ENCODE results near the gene CLCA1.
"Not testable (repeated sequence)": the region's sequence is repeated elsewhere in the genome, so short reads cannot be mapped to it uniquely, and the experiment has no call there.

The CLCA1 gene

DNA sequence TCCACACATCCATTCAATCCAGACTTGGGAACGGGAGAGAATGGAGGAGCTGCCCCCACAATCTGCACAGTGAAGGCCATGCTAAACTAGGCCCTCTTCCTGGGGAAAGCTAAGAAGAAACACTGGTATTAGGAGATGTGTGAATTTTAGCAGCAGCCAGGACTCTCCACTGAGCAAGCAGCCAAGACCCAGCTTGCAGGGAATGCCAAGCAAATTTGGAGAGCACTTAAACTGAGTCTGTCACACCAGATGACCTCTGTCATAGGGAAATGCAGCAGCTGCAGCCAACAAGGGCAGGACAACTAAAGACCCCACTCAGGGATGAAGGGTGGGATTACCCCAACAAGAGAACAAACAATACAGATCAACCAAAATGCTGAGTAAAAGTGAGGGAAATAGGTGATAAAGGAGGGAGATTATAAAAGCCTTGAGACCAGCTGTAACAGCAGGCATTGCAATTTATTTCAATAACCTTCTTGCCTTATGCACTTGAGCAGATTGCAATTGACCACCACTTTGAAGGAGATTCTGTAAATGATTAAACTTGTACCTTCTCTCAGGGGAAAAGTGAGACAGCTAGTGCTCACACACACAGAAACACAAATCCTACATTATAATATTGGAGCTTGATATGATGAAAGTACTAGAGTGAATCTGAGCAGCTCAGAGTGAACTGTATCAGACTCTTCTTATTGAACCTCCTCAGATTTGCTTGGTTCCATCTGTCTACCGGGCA is 2.5 kb upstream of the CLCA1 start:
- no peak for DNase-seq

- DNase-seq: no peak
Observed at GRCh38 chr1:86466986-86467385, 1.7 kb upstream of the CLCA1 start.

GRCh38 chr1:86470859-86471258 is 2.1 kb downstream of the CLCA1 start:
- no peak for DNase-seq

GRCh38 chr1:86471291-86471690 is 2.6 kb downstream of the CLCA1 start:
- DNase-seq: no peak

DNA sequence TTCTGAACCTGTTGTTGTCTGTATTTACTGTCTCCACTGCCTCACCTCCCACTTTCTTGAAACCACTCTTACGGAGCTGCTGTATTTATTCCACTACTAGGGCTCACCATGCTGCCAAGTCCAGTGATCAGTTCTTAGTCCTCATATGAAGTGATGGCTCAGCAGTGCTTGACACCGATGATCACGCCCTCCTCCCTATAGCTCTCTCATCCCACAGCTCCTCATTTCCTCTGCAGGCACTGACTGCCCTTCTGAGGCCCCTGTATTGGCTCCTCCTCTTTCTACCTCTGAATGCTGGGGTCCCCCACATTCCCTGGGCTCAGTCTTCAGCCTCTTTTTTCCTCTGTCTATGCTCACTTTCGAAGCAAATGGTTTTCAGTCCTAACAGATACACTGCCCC is 3.4 kb downstream of the CLCA1 start:
- no peak for DNase-seq

DNA sequence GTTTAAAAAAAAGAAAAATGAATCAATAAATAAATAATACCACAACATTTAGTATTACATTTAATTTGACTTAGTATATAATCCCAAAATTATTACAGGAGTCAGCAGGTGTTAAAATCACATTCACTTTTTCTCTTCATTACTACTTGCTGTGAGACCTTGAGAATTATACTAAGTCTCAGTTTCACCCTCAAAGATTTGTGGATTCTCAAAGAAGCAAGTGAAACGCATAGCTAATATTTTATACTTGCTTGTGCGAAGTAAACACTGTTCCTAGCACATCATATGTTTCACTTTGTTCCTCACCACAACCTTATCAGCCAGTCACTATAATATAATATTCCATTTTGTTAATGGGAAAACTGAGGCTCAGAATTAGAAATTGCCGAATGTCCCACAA is 4.0 kb downstream of the CLCA1 start:
- DNase-seq: no peak

GRCh38 chr1:86477256-86477655 is 8.5 kb downstream of the CLCA1 start:
- no peak for DNase-seq

- no peak for DNase-seq
Observed at GRCh38 chr1:86477682-86478081, 9.0 kb downstream of the CLCA1 start.

GRCh38 chr1:86478416-86479156 is 9.9 kb downstream of the CLCA1 start:
- DNase-seq: no peak

GRCh38 chr1:86481966-86482365 is 13.2 kb downstream of the CLCA1 start:
- DNase-seq: no peak

DNA sequence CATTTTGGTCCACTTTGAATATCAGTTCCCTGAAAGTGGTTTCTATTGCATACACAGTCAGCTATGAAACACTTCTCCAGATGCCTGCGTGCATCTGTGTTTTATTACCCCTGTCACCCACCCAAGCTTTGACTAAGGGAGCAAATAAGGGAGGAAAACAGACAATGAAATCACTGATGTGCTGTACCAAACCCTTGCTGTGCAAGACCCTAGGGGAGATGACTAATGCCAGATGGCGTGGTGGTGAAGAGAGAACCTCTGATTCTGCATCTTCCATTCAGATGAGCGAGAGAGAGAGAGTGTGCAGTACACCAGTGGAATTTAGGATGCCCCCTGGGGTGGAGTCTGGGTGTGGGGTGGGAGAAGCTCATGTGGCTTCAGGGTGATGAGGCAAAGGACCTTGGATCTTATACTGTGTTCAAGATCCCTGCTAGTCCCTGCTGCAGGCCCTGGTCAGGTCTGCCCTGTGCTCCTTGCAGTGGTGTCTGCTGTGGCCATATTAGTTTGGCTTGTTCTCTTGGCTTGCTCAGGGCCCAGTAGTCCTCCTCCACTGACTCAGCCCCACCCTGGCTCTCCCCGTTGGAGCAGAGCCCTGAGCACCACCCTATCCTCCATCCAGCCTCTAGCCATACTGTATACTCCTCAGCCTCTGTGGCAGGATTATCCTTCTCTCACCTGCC is 18.5 kb downstream of the CLCA1 start:
- DNase-seq: peak; percentile 68

GRCh38 chr1:86487811-86488141 is 19.0 kb downstream of the CLCA1 start:
- DNase-seq: no peak

DNA sequence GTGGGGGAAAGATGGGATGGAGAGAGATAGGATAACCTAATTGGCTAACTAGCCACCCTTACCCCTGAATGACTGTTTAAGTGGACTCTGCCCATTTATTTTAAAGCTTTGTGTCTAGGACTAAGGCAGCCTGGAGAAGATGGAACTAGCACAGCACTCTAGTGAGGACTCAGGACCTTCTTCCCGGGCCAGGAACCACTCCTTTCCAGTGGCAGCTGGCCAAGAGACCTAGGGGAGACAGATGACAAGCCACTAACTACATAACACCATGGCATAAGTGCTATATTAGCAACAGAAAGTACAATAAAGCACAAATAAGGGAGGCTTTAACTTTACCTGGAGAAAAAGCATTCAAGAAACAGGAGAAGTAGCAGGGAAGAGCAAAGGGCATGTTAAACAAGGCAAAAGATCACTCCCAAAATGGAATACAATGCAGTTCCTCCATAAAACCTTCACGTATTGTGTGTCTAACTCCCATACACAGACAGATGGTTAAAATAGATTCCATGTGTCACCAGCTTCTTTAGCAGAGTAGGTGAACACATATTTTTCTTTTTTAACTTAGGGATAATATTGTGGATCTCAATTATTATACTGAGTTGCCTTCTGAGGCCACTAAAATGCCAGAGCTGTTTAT is 20.6 kb downstream of the CLCA1 start:
- no peak for DNase-seq

- DNase-seq: no peak
Observed at GRCh38 chr1:86491171-86491950, 22.6 kb downstream of the CLCA1 start.

DNA sequence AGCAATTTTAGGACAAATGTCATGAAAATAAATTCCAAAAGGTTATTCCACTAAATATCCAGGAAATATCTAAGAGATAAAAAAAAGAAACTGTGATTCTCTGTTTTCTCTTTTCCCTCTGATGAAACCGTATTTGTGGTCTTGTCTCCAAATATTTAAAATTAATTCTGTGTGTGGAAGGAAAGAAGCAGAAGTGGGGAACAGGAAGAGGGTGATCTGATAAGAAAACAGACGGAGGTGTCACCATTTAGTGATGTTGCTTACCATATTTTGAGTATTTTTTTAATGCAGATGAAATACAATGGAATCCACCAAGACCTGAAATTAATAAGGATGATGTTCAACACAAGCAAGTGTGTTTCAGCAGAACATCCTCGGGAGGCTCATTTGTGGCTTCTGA is 29.6 kb downstream of the CLCA1 start:
- DNase-seq: no peak

GRCh38 chr1:86499987-86500593 is 31.4 kb downstream of the CLCA1 start:
- DNase-seq: no peak

- DNase-seq: no peak
Observed at GRCh38 chr1:86500714-86501113, 32.0 kb downstream of the CLCA1 start.

DNA sequence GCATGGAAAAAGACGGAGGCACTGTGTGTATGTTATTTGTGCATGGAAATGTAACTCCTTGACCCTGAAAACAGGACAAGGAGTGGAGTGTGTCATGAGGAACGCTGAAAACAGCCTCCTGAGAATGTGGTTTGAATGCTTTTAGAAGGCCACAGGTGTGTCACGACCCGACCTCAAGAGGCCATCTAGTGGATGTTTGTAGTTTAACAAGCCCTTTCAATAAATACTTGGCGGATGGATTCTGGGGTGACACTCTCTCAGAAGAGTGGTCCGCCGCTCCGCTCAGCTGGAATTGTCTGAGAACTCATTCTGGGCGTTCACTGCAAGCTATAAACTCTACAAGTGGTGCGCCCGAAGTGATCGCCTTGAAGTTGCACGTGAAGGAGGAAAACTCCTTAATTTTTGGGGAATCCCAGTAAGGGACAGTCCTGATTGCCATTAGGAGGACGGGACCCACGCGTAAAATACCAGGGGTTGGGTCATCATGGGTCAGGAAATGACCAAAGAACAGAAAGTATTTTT is 33.5 kb downstream of the CLCA1 start:
- not testable (repeated sequence) for DNase-seq

GRCh38 chr1:86502721-86503405 is 34.1 kb downstream of the CLCA1 start:
- no peak for DNase-seq

- peak; percentile 25 for DNase-seq
Observed at GRCh38 chr1:86503406-86504136, 34.8 kb downstream of the CLCA1 start.

GRCh38 chr1:86504137-86504479 is 35.4 kb downstream of the CLCA1 start:
- no peak for DNase-seq

Data from right hindlimb (tissue), 1 donor.